GM13977 (cell line): Measurements from ENCODE around the gene SNX10.

ENCODE experiments used
- DNase-seq: peaks from one replicate; pipeline ENCODE4 v3.0.0; 2012; ENCODE audit warnings: low spot score
- in situ Hi-C: fragments of 300-500 bp; cut with MboI; formaldehyde crosslinking; loops from one replicate; pipeline ENCODE4 v1.12.0; 2022; ENCODE audit warnings: low sequenced_read_pairs, low pct_unique_long_range_greater_than_20kb, mixed read lengths, inconsistent platforms; ENCODE audit not compliant: unreplicated experiment
- TF ChIP-seq, protein P1 (sequence below): IDR thresholded peaks from 2 replicates; pipeline ENCODE4 v1.5.1; 2012; ENCODE audit warnings: mild to moderate bottlenecking, control low read depth; ENCODE audit not compliant: insufficient read depth; ENCODE audit errors: extremely low read depth, missing control alignments

Gene SNX10

DNA sequence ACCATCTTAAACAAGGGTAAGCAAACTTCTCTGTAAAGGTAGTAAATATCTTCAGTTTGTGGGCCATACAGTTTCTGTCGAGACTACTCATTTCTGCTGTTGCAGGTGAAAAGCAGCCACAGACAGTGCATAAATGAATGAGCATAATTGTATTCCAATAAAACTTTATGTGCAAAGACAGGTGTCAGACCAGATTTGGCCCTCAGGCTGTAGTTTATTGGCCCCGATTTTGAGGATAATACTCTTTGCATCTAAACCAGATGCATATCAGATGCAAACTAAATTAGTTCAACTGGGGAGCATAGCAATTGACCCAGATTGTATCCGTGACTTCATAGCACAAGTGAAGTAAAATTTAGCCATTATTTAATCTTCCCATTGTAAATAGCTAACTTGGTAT is 70.0 kb downstream of the SNX10 start:
- DNase-seq, result no peak
- TF ChIP-seq, protein P1, sequence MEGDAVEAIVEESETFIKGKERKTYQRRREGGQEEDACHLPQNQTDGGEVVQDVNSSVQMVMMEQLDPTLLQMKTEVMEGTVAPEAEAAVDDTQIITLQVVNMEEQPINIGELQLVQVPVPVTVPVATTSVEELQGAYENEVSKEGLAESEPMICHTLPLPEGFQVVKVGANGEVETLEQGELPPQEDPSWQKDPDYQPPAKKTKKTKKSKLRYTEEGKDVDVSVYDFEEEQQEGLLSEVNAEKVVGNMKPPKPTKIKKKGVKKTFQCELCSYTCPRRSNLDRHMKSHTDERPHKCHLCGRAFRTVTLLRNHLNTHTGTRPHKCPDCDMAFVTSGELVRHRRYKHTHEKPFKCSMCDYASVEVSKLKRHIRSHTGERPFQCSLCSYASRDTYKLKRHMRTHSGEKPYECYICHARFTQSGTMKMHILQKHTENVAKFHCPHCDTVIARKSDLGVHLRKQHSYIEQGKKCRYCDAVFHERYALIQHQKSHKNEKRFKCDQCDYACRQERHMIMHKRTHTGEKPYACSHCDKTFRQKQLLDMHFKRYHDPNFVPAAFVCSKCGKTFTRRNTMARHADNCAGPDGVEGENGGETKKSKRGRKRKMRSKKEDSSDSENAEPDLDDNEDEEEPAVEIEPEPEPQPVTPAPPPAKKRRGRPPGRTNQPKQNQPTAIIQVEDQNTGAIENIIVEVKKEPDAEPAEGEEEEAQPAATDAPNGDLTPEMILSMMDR, result no peak
- in situ Hi-C loops, result loop anchor here (25.0 kb wide), 2 partner anchors 274 to 801 kb away; partner anchors contain the start of genes HOXA10, HOXA3, HOXA7 and HOXA9

DNA sequence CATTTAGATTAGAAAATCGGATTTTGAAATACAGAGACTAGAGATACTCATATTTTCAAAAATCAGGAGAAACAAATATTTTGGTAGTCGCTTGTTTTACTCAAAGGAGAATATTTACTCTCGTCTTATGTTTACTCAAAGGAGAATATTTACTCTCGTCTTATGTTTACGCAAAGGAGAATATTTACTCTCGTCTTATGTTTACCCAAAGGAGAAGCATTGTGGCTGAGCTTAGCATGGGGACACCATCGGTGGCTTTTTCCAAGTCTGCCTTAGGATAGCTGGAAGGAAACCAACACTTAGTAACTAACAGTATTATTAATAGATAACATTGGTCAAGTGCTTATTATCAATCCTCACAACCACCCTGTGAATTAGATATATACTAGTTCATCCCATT is 71.8 kb downstream of the SNX10 start:
- in situ Hi-C loops, result loop anchor here (25.0 kb wide), 2 partner anchors 276 to 799 kb away; partner anchors contain the start of genes HOXA10, HOXA3, HOXA7 and HOXA9
- no peak for DNase-seq
- TF ChIP-seq, protein P1, result no peak

- peak; percentile 34 for DNase-seq
- in situ Hi-C loops, result loop anchor here (5.0 to 25.0 kb wide), 3 partner anchors 278 to 797 kb away; partner anchors contain the start of genes HOXA10, HOXA3, HOXA7 and HOXA9
Measured at GRCh38 chr7:26365077-26365900, 73.6 kb downstream of the SNX10 start.

DNA sequence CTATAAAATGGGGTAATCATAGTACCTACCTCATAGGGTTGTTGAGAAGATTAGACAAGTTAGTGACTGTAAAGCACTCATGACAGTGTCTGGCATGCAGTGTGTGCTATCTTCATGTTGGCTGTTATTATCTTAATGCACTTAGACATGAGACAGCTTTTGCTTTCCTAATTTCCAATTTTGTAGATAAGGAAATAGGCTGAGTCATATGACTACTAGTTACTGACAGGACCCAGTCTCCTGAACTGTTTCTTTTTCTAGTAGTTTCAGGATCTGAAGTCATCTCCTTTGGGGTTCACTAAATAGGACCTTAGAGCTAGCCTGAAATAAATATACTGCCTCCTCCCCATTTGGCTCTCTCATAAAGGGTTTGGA is 74.2 kb downstream of the SNX10 start:
- in situ Hi-C loops, result loop anchor here (5.0 to 25.0 kb wide), 3 partner anchors 279 to 796 kb away; partner anchors contain the start of genes HOXA10, HOXA3, HOXA7 and HOXA9
- no peak for DNase-seq
- TF ChIP-seq, protein P1, result no peak

More at GRCh38 chr7:26365077-26365900, 73.6 kb downstream of the SNX10 start:
- TF ChIP-seq, protein P1, result peak; percentile 66

DNA sequence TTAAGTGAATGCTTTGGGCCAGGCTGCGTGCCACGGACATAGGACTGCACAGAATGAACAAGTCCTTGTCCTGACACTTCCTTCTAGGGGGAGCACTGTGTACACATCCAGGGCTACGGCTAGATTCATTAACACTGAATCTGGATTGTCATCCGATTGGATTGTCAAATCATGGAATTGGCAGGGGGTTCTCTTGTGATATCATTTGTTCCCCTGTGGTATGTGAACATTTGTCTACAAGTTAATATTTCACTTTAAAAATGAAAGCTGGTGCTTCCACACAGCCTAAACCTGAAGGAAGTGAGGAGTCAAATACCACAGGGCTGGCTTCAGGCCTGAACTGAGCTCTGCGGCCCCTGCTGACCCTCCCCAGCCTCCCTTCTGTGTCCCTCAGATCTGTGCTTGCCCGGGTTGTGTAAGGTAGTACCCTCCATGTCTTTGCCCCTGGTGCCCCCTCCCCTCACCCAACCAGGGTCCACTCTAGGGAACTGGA is 75.6 kb downstream of the SNX10 start:
- TF ChIP-seq, protein P1, result no peak
- no peak for DNase-seq
- in situ Hi-C loops, result loop anchor here (5.0 to 25.0 kb wide), 3 partner anchors 280 to 795 kb away; partner anchors contain the start of genes HOXA10, HOXA3, HOXA7 and HOXA9

- in situ Hi-C loops, result loop anchor here (5.0 to 25.0 kb wide), 3 partner anchors 281 to 794 kb away; partner anchors contain the start of genes HOXA10, HOXA3, HOXA7 and HOXA9
- TF ChIP-seq, protein P1, result no peak
- no peak for DNase-seq
Measured at GRCh38 chr7:26368542-26368941, 76.9 kb downstream of the SNX10 start.
